T follicular helper cell (primary cell): ENCODE results near the gene MARK2.
"Not testable (repeated sequence)": the region's sequence is repeated elsewhere in the genome, so short reads cannot be mapped to it uniquely, and the experiment has no call there.

Experiments used
- DNase-seq: peaks from one replicate; pipeline ENCODE4 v3.0.0-alpha.2; 2020; ENCODE audit warnings: low read depth

The MARK2 gene

GRCh38 chr11:63854696-63855095, 15.8 kb downstream of the MARK2 start:
- DNase-seq, result no peak

- DNase-seq, result no peak
Measured at GRCh38 chr11:63855975-63856374, 17.1 kb downstream of the MARK2 start.

- no peak for DNase-seq
Measured at GRCh38 chr11:63858628-63859550, 20.0 kb downstream of the MARK2 start.

GRCh38 chr11:63862923-63863322, 24.0 kb downstream of the MARK2 start:
- no peak for DNase-seq

GRCh38 chr11:63863620-63864019, 24.7 kb downstream of the MARK2 start:
- DNase-seq, result not testable (repeated sequence)

GRCh38 chr11:63866211-63866610, 27.3 kb downstream of the MARK2 start:
- DNase-seq, result peak; percentile 59

- no peak for DNase-seq
Measured at GRCh38 chr11:63867511-63867910, 28.6 kb downstream of the MARK2 start.

GRCh38 chr11:63868399-63869064, 29.6 kb downstream of the MARK2 start:
- no peak for DNase-seq

GRCh38 chr11:63869171-63869591, 30.3 kb downstream of the MARK2 start:
- DNase-seq, result no peak

GRCh38 chr11:63869683-63870082, 30.8 kb downstream of the MARK2 start:
- no peak for DNase-seq

GRCh38 chr11:63870351-63871140, 31.6 kb downstream of the MARK2 start:
- no peak for DNase-seq

- no peak for DNase-seq
Measured at GRCh38 chr11:63871962-63872799, 33.3 kb downstream of the MARK2 start.

GRCh38 chr11:63872800-63873197, 33.9 kb downstream of the MARK2 start:
- DNase-seq, result no peak

GRCh38 chr11:63873311-63873710, 34.4 kb downstream of the MARK2 start:
- no peak for DNase-seq

GRCh38 chr11:63874511-63874910, 35.6 kb downstream of the MARK2 start:
- DNase-seq, result no peak

GRCh38 chr11:63875506-63876065, 36.7 kb downstream of the MARK2 start:
- no peak for DNase-seq

GRCh38 chr11:63876616-63877015, 37.7 kb downstream of the MARK2 start:
- no peak for DNase-seq

- no peak for DNase-seq
Measured at GRCh38 chr11:63877658-63878241, 38.8 kb downstream of the MARK2 start.

GRCh38 chr11:63879598-63880402, 40.9 kb downstream of the MARK2 start:
- no peak for DNase-seq

- no peak for DNase-seq
Measured at GRCh38 chr11:63880403-63880790, 41.5 kb downstream of the MARK2 start.
